ENCODE results near the gene FAM234B. TPM values are rescaled to one million over a fixed set of nuclear protein-coding genes. Genes with fewer than 3 reads are reported as not detected.

FAM234B gene
- total RNA-seq, 2 donors from 2014 or later, result 14.7 to 24.3 TPM

GRCh38 chr12:13093848-13094220 is 49.7 kb downstream of the FAM234B start:
- intact Hi-C loops (cut with DNase I), result loop anchor here (10.0 kb wide), 2 partner anchors 179 to 309 kb away; partner anchors contain the start of gene APOLD1
- peaks cover under 1% of the 10 kb centered on the region for H3K4me1 ChIP-seq (replicated peaks)
- DNase-seq (ENCODE audit: low spot score), result no peak
- no peaks in the 10 kb centered on the region for H3K27me3 ChIP-seq (replicated peaks; ENCODE audit: insufficient read depth)
- WGBS, result 11% methylated on average over 2 of the region's 2 CpGs
- no peak overlapping the region for H3K4me3 ChIP-seq
- H3K9me3 ChIP-seq, result no peaks in the 10 kb centered on the region
- TF ChIP-seq CTCF (IDR thresholded peaks at IDR 0.05) (no peak), POLR2AphosphoS5 (IDR thresholded peaks at IDR 0.05) (no peak)
- no peak overlapping the region for H3K27ac ChIP-seq
- H3K36me3 ChIP-seq, result no peaks in the 10 kb centered on the region

GRCh38 chr12:13094367-13094766 is 50.2 kb downstream of the FAM234B start:
- H3K27ac ChIP-seq, result no peak overlapping the region
- intact Hi-C loops (cut with DNase I), result loop anchor here (10.0 kb wide), 2 partner anchors 180 to 310 kb away; partner anchors contain the start of gene APOLD1
- H3K9me3 ChIP-seq, result no peaks in the 10 kb centered on the region
- 82% methylated on average over 3 of the region's 3 CpGs for WGBS
- no peak for DNase-seq (ENCODE audit: low spot score)
- no peak overlapping the region for H3K4me3 ChIP-seq
- TF ChIP-seq POLR2A (IDR thresholded peaks at IDR 0.05) (no peak), POLR2AphosphoS5 (IDR thresholded peaks at IDR 0.05) (no peak), CTCF (IDR thresholded peaks at IDR 0.05) (no peak)
- H3K36me3 ChIP-seq, result no peaks in the 10 kb centered on the region
- H3K4me1 ChIP-seq (replicated peaks), result peaks cover 5% of the 10 kb centered on the region
- no peaks in the 10 kb centered on the region for H3K27me3 ChIP-seq (replicated peaks; ENCODE audit: insufficient read depth)

DNA sequence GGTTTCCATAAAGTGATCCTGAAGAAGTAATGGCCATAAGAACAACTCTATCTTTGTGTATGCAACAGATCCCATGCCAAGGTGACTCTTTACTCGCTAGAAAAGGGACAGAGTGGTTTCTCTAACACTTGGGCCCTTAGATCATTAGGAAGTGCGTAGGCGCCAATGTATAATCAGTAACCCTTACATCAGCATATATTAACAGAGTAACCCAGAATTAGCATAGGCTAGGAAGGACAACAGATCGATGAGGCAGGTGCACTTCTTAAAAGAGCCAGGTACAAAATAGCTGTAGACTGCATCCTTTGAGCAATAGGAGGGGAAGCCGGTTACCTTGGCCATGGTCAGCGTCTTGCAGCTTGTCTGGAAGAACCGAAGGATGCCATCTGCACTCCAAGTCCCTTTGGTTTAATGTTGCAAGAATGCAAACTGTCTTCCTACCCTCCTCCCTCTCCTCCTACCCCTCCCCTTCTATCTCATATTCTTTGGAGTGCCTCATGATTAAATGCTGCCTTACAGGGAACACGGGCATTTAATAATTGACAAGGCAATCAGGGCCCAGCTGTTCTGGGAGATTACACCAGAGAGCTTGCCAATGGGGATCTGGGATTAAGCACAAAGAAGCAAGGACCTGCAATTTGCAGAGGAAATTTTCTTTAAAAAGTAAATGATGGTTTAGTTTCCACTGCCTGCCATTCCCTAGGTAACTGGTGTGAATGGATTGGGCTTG is 51.2 kb downstream of the FAM234B start:
- H3K27me3 ChIP-seq (replicated peaks; ENCODE audit: insufficient read depth), result no peaks in the 10 kb centered on the region
- TF ChIP-seq POLR2AphosphoS5 (IDR thresholded peaks at IDR 0.05) (no peak), CTCF (IDR thresholded peaks at IDR 0.05) (no peak), POLR2A (IDR thresholded peaks at IDR 0.05) (no peak)
- intact Hi-C loops (cut with DNase I), result loop anchor here (10.0 kb wide), 2 partner anchors 181 to 311 kb away; partner anchors contain the start of gene APOLD1

GRCh38 chr12:13097491-13098011 is 53.4 kb downstream of the FAM234B start:
- intact Hi-C loops (cut with DNase I), result loop anchor here (2.0 to 10.0 kb wide), 3 partner anchors 115 to 313 kb away; partner anchors contain the start of gene APOLD1
- H3K9me3 ChIP-seq, result no peaks in the 10 kb centered on the region
- H3K4me3 ChIP-seq, result peak overlapping the region in 1 of 2 donors; percentile 0
- TF ChIP-seq CTCF (IDR thresholded peaks at IDR 0.05) (no peak), POLR2AphosphoS5 (IDR thresholded peaks at IDR 0.05) (no peak), POLR2A (IDR thresholded peaks at IDR 0.05) (no peak)
- H3K27ac ChIP-seq, result peak overlapping the region; percentile 43 to 51
- WGBS, result 39% methylated on average over 9 of the region's 9 CpGs
- no peaks in the 10 kb centered on the region for H3K27me3 ChIP-seq (replicated peaks; ENCODE audit: insufficient read depth)
- DNase-seq (ENCODE audit: low spot score), result no peak
- no peaks in the 10 kb centered on the region for H3K36me3 ChIP-seq
- H3K4me1 ChIP-seq (replicated peaks), result peaks cover 17% of the 10 kb centered on the region

More for the DNA sequence above, 51.2 kb downstream of the FAM234B start:
- 89% methylated on average over 8 of the region's 8 CpGs for WGBS
- Histone ChIP-seq H3K4me3 (no peak overlapping the region), H3K36me3 (no peaks in the 10 kb centered on the region), H3K4me1 (replicated peaks) (peaks cover 10% of the 10 kb centered on the region), H3K27ac (no peak overlapping the region), H3K9me3 (no peaks in the 10 kb centered on the region)
- DNase-seq (ENCODE audit: low spot score), result no peak
